HG03175 (cell line): ENCODE data around the gene CNPY2.

ENCODE experiments used
- ATAC-seq: cut with Tn5 transposase; IDR thresholded peaks from one replicate; pipeline ENCODE4 v1.9.1; 2021; ENCODE audit warnings: mild to moderate bottlenecking, moderate library complexity; ENCODE audit not compliant: unreplicated experiment

The CNPY2 gene

DNA sequence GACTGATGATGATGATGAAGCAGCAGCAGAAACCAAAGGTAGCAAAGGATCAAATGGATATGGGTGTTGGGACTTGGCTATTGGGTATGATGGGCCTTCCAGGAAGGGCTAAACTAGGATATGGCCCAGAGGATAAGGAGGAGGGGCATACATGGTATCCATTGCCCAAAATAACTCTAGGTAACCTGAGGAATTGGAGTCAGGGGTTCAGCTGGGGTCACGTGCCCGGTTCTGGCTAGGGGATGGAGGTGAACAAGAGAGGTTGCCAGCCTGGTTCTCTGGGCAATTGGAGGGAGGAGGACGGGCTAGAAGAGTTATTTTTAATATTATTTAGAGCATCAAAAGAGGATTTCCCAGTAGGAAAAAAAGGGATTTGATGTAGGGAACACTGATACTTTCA, 54.9 kb downstream of the CNPY2 start:
- no peak for ATAC-seq

DNA sequence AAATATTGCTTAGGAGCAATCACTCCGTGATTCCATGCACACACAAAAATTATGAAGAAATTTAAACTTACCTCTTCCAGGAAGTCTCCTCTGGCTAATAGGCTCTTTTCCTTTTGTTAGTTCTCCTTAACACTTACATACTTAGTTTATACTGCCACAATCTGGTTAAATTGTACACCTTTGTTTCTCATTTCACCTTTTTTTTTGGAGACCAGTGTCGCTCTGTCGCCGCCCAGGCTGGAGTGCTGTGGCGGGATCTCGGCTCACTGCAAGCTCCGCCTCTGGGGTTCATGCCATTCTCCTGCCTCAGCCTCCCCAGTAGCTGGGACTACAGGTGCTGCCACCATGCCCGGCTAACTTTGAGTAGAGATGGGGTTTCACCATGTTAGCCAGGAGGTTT, 55.4 kb downstream of the CNPY2 start:
- ATAC-seq, result no peak
